IMR-90 (cell line): ENCODE measurements around the gene WDR74. TPM values are rescaled to one million over a fixed set of nuclear protein-coding genes. Genes with fewer than 3 reads are reported as not detected.
A peak's percentile ranks its signal among the peaks of the same experiment; 100 is the strongest.

Source experiments
- ATAC-seq: fragments of 200-7000 bp; cut with Tn5 transposase; 2 replicates; pipeline ENCODE4 v1.9.1; 2020; ENCODE audit warnings: low read depth, mild to moderate bottlenecking, moderate library complexity
- BruUV-seq: library from RNA; stranded (reverse); fragments of 400-500 nt; replicated peaks from 2 replicates; lab custom pipeline; 2021; lab: Mats Ljungman, UMichigan
- CTCF ChIA-PET: fragments of 300-600 bp; formaldehyde crosslinking; extraction: SDS; loops from one replicate; lab custom pipeline; 2021; ENCODE audit warnings: antibody characterized with exemption; lab: Yijun Ruan, JAX
- POLR2A ChIA-PET: fragments of 300-600 bp; sonication (Branson Sonifier 250); formaldehyde crosslinking; loops from one replicate; lab custom pipeline; 2022; ENCODE audit warnings: antibody characterized with exemption; ENCODE audit not compliant: unreplicated experiment; lab: Charles Lee
- DNase-seq: peaks from one replicate; pipeline ENCODE4 v3.0.0; 2013
- H2AFZ ChIP-seq: replicated peaks from 2 replicates; pipeline ENCODE3; 2013; ENCODE audit warnings: low read length, mild to moderate bottlenecking; ENCODE audit not compliant: poor library complexity
- H2AK5ac ChIP-seq: 2 replicates; pipeline ENCODE4 v1.6.1; 2013; ENCODE audit warnings: low read depth, low read length, inconsistent platforms
- H2AK9ac ChIP-seq: replicated peaks from 2 replicates; pipeline ENCODE3; 2013; ENCODE audit warnings: mild to moderate bottlenecking, low read depth, low read length, moderate library complexity; ENCODE audit not compliant: poor library complexity
- H2BK120ac ChIP-seq: 2 replicates; pipeline ENCODE4 v1.6.1; 2013; ENCODE audit warnings: low read depth, low read length, inconsistent platforms
- H2BK15ac ChIP-seq: 3 replicates; pipeline ENCODE4 v1.6.1; 2013; ENCODE audit warnings: low read depth, low read length, inconsistent platforms
- H2BK20ac ChIP-seq: 2 replicates; pipeline ENCODE4 v1.6.1; 2013; ENCODE audit warnings: low read depth, mild to moderate bottlenecking, inconsistent platforms, low read length, moderate library complexity
- H2BK5ac ChIP-seq: 2 replicates; pipeline ENCODE4 v1.6.1; 2013; ENCODE audit warnings: mild to moderate bottlenecking, low read depth, low read length, inconsistent platforms; ENCODE audit not compliant: poor library complexity, severe bottlenecking
- H3K14ac ChIP-seq: replicated peaks from 2 replicates; pipeline ENCODE4 v1.6.1; 2013; ENCODE audit warnings: low read depth, low read length, inconsistent platforms
- H3K18ac ChIP-seq: 2 replicates; pipeline ENCODE4 v1.6.1; 2013; ENCODE audit warnings: low read depth, low read length, control low read depth
- H3K23ac ChIP-seq: 2 replicates; pipeline ENCODE4 v1.6.1; 2013; ENCODE audit warnings: low read depth, low read length, inconsistent platforms
- H3K27ac ChIP-seq: 2 replicates; pipeline ENCODE4 v1.5.1; 2013; ENCODE audit warnings: mild to moderate bottlenecking, control low read depth, low read length; ENCODE audit not compliant: insufficient read depth
- H3K27me3 ChIP-seq: 2 replicates; pipeline ENCODE4 v1.6.1; 2013; ENCODE audit warnings: low read length; ENCODE audit not compliant: control insufficient read depth, insufficient read depth
- H3K36me3 ChIP-seq: 2 replicates; pipeline ENCODE4 v1.6.1; 2013; ENCODE audit warnings: low read length, mixed read lengths; ENCODE audit not compliant: control insufficient read depth, insufficient read depth
- H3K4ac ChIP-seq: 2 replicates; pipeline ENCODE4 v1.6.1; 2013; ENCODE audit warnings: low read depth, low read length, inconsistent platforms
- H3K4me1 ChIP-seq: 2 replicates; pipeline ENCODE4 v1.6.1; 2013; ENCODE audit warnings: low read length, mixed read lengths; ENCODE audit not compliant: control insufficient read depth, insufficient read depth
- H3K4me2 ChIP-seq: 2 replicates; pipeline ENCODE4 v1.6.1; 2013; ENCODE audit warnings: low read depth, mild to moderate bottlenecking, control low read depth, low read length, moderate library complexity
- H3K4me3 ChIP-seq: 2 replicates; pipeline ENCODE4 v1.5.1; 2013; ENCODE audit warnings: low read depth, mild to moderate bottlenecking, control low read depth, low read length, moderate library complexity; ENCODE audit not compliant: insufficient read depth
- H3K56ac ChIP-seq: 2 replicates; pipeline ENCODE4 v1.6.1; 2013; ENCODE audit warnings: low read length, inconsistent platforms; ENCODE audit not compliant: insufficient read depth; ENCODE audit errors: extremely low read depth
- H3K79me1 ChIP-seq, 2 experiments: 2 replicates each; pipeline ENCODE4 v1.6.1; 2013; ENCODE audit warnings: low read length in 2 of 2, inconsistent platforms in 1 of 2, low read depth in 1 of 2
- H3K9ac ChIP-seq: 2 replicates; pipeline ENCODE4 v1.6.1; 2013; ENCODE audit warnings: low read depth, low read length, control low read depth
- H3K9me1 ChIP-seq: 2 replicates; pipeline ENCODE4 v1.6.1; 2013; ENCODE audit warnings: low read length, inconsistent platforms; ENCODE audit not compliant: insufficient read depth
- H3K9me3 ChIP-seq: 2 replicates; pipeline ENCODE4 v1.6.1; 2013; ENCODE audit warnings: low read length; ENCODE audit not compliant: control insufficient read depth, insufficient read depth
- H4K20me1 ChIP-seq: 2 replicates; pipeline ENCODE4 v1.6.1; 2013; ENCODE audit warnings: low read length, inconsistent platforms; ENCODE audit not compliant: insufficient read depth
- H4K5ac ChIP-seq: 2 replicates; pipeline ENCODE4 v1.6.1; 2013; ENCODE audit warnings: mild to moderate bottlenecking, low read depth, low read length, control low read depth
- H4K8ac ChIP-seq, 2 experiments: 2 replicates each; pipeline ENCODE4 v1.6.1; 2013; ENCODE audit warnings: low read depth in 2 of 2, low read length in 2 of 2, control low read depth in 1 of 2, inconsistent platforms in 1 of 2
- H4K91ac ChIP-seq: 2 replicates; pipeline ENCODE4 v1.6.1; 2013; ENCODE audit warnings: low read depth, low read length, inconsistent platforms; ENCODE audit not compliant: insufficient read depth
- FOS ChIP-seq: fragments of 150-350 bp; IDR thresholded peaks from 2 replicates; pipeline ENCODE4 v1.6.1; 2016; ENCODE audit warnings: low read depth, low read length
- MAZ ChIP-seq: IDR thresholded peaks from 2 replicates; pipeline ENCODE4 v1.6.1; 2012; ENCODE audit warnings: low read depth, mild to moderate bottlenecking, low read length, improper control_type of control experiment, moderate library complexity, borderline replicate concordance
- POLR2A ChIP-seq: IDR thresholded peaks from 2 replicates; pipeline ENCODE4 v1.6.1; 2012; ENCODE audit warnings: mild to moderate bottlenecking, low read depth, low read length
- RAD21 ChIP-seq: IDR thresholded peaks from 2 replicates; pipeline ENCODE4 v1.6.1; 2012; ENCODE audit warnings: low read length, improper control_type of control experiment
- SMC3 ChIP-seq: fragments of 150-350 bp; IDR thresholded peaks from 2 replicates; pipeline ENCODE4 v1.6.1; 2016; ENCODE audit warnings: low read depth, mild to moderate bottlenecking, antibody characterized with exemption, low read length, moderate library complexity
- WGBS, 2 experiments: methylation state at CpG; one replicate each; pipeline versions ENCODE4 v1.1.5 to v1.1.7; 2013; ENCODE audit warnings: missing lambda C conversion rate in 2 of 2; ENCODE audit not compliant: insufficient read length in 1 of 2; ENCODE audit errors: extremely low coverage in 2 of 2; 5-methylcytosine and 5-hydroxymethylcytosine counted together
- dilution Hi-C: fragments of 300-500 bp; cut with HindIII; formaldehyde crosslinking; loops from one replicate; pipeline ENCODE4 v1.14.3; 2018; ENCODE audit warnings: low sequenced_read_pairs; ENCODE audit not compliant: unreplicated experiment
- in situ Hi-C: fragments of 300-500 bp; cut with MboI; formaldehyde crosslinking; loops from 3 replicates; pipeline ENCODE4 v1.14.3; 2019; ENCODE audit warnings: low sequenced_read_pairs, inconsistent platforms, mixed read lengths
- intact Hi-C: fragments of 100-400 bp; cut with micrococcal nuclease; formaldehyde crosslinking; loops from 2 replicates; pipeline ENCODE4 v1.10.0; 2022
- polyA plus RNA-seq, 3 experiments: library from polyadenylated mRNA; depleted of rRNA; stranded (reverse); fragments of >200 nt; gene quantifications; 2 replicates each; pipeline ENCODE4 v1.2.3, GENCODE V29; 2012; ENCODE audit warnings: low replicate concordance in 1 of 3
- total RNA-seq: library from RNA; depleted of rRNA; stranded (reverse); fragments of >200 nt; gene quantifications from 2 replicates; pipeline ENCODE4 v1.2.3, GENCODE V29; 2012
- TF ChIP-seq, protein P1 (sequence below): conservative IDR thresholded peaks from 2 replicates; pipeline ENCODE4 v1.5.1; 2012; ENCODE audit warnings: mild to moderate bottlenecking, low read depth, low read length, improper control_type of control experiment

Gene WDR74
- total and polyA plus RNA-seq, 2 of the 4 experiments (the other 2 are of a cell fraction): 38.4 to 44.3 TPM

GRCh38 chr11:62885137-62885750, 45.9 kb upstream of the WDR74 start:
- ChIA-PET POLR2A (no interaction called here), CTCF (interaction anchor here (0.6 to 1.5 kb wide), 3 partner anchors 9 to 220 kb away, joined by 3 read pairs; partner anchors contain the start of genes C11orf98 and CSKMT)
- no peak overlapping the region for H2BK120ac ChIP-seq
- peak overlapping the region; percentile 25; the same call in 1 of the 2 replicates for H3K4me2 ChIP-seq
- H3K27me3 ChIP-seq: no peaks in the 10 kb centered on the region
- H3K4me1 ChIP-seq: peaks cover 22% of the 10 kb centered on the region
- peaks cover 84% of the 10 kb centered on the region for H4K20me1 ChIP-seq
- H4K91ac ChIP-seq: no peak overlapping the region
- dilution Hi-C loops: no loop called here
- no peak overlapping the region for H4K5ac ChIP-seq
- no peak overlapping the region for H3K14ac ChIP-seq
- no peak overlapping the region for H3K56ac ChIP-seq
- H3K9ac ChIP-seq: no peak overlapping the region
- no peak for ATAC-seq
- BruUV-seq: no TSS peak
- in situ Hi-C loops: loop anchor here (25.0 kb wide), 1 partner anchor 777 kb away; the partner anchor contains the start of gene ATL3
- H2BK15ac ChIP-seq: no peak overlapping the region
- H3K4me3 ChIP-seq: no peak overlapping the region
- H3K36me3 ChIP-seq: peaks cover 76% of the 10 kb centered on the region
- H3K23ac ChIP-seq: no peak overlapping the region
- no peak overlapping the region for H3K4ac ChIP-seq
- H2AK5ac ChIP-seq: no peak overlapping the region
- DNase-seq: no peak
- no peak overlapping the region for H3K27ac ChIP-seq
- H4K8ac ChIP-seq: no peak overlapping the region
- no peak overlapping the region for H2AK9ac ChIP-seq
- H2BK5ac ChIP-seq: no peak overlapping the region
- peaks cover 25 to 76% of the 10 kb centered on the region in 2 experiments for H3K79me1 ChIP-seq
- no peak for TF ChIP-seq SMC3
- TF ChIP-seq, protein P1, sequence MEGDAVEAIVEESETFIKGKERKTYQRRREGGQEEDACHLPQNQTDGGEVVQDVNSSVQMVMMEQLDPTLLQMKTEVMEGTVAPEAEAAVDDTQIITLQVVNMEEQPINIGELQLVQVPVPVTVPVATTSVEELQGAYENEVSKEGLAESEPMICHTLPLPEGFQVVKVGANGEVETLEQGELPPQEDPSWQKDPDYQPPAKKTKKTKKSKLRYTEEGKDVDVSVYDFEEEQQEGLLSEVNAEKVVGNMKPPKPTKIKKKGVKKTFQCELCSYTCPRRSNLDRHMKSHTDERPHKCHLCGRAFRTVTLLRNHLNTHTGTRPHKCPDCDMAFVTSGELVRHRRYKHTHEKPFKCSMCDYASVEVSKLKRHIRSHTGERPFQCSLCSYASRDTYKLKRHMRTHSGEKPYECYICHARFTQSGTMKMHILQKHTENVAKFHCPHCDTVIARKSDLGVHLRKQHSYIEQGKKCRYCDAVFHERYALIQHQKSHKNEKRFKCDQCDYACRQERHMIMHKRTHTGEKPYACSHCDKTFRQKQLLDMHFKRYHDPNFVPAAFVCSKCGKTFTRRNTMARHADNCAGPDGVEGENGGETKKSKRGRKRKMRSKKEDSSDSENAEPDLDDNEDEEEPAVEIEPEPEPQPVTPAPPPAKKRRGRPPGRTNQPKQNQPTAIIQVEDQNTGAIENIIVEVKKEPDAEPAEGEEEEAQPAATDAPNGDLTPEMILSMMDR: no peak
- no peak for TF ChIP-seq MAZ
- no peak for TF ChIP-seq FOS
- TF ChIP-seq RAD21: no peak
- no peak for TF ChIP-seq POLR2A
- no peak overlapping the region for H3K18ac ChIP-seq
- no peak overlapping the region for H2BK20ac ChIP-seq
- H3K9me1 ChIP-seq: peaks cover 25% of the 10 kb centered on the region; the same call in 1 of the 2 replicates
- 90% methylated on average over 3 of the region's 11 CpGs; no CpG with 5 or more reads in 1 of the 2 experiments for WGBS, 2 experiments
- no peak overlapping the region for H2AFZ ChIP-seq
- intact Hi-C loops: no loop called here
- no peaks in the 10 kb centered on the region for H3K9me3 ChIP-seq
